NAMALWA (cell line): ENCODE results near the gene TIFAB.

Experiments used
- DNase-seq: peaks from one replicate; pipeline ENCODE4 v3.0.0-alpha.2; 2015; ENCODE audit warnings: low spot score

The TIFAB gene

GRCh38 chr5:135481909-135482311 lies 29.8 kb upstream of the TIFAB start:
- no peak for DNase-seq

GRCh38 chr5:135481387-135481786 lies 29.2 kb upstream of the TIFAB start:
- DNase-seq, result no peak

- DNase-seq, result no peak
Observed at GRCh38 chr5:135480511-135480910, 28.4 kb upstream of the TIFAB start.

- DNase-seq, result no peak
Observed at GRCh38 chr5:135478938-135479337, 26.8 kb upstream of the TIFAB start.

GRCh38 chr5:135477613-135478066 lies 25.5 kb upstream of the TIFAB start:
- DNase-seq, result no peak

GRCh38 chr5:135476615-135477581 lies 24.7 kb upstream of the TIFAB start:
- DNase-seq, result no peak

- DNase-seq, result no peak
Observed at GRCh38 chr5:135473956-135474670, 22.0 kb upstream of the TIFAB start.

- no peak for DNase-seq
Observed at GRCh38 chr5:135472141-135472540, 20.0 kb upstream of the TIFAB start.

GRCh38 chr5:135471726-135472125 lies 19.6 kb upstream of the TIFAB start:
- DNase-seq, result no peak

GRCh38 chr5:135469911-135470310 lies 17.8 kb upstream of the TIFAB start:
- no peak for DNase-seq

GRCh38 chr5:135468541-135468940 lies 16.4 kb upstream of the TIFAB start:
- DNase-seq, result no peak

GRCh38 chr5:135467871-135468485 lies 15.8 kb upstream of the TIFAB start:
- DNase-seq, result no peak

GRCh38 chr5:135467051-135467625 lies 15.0 kb upstream of the TIFAB start:
- no peak for DNase-seq

GRCh38 chr5:135466178-135467050 lies 14.3 kb upstream of the TIFAB start:
- DNase-seq, result peak; percentile 65

- no peak for DNase-seq
Observed at GRCh38 chr5:135465391-135466122, 13.4 kb upstream of the TIFAB start.

GRCh38 chr5:135462304-135462703 lies 10.2 kb upstream of the TIFAB start:
- DNase-seq, result peak; percentile 97

GRCh38 chr5:135461481-135462151 lies 9.5 kb upstream of the TIFAB start:
- no peak for DNase-seq

GRCh38 chr5:135460246-135461033 lies 8.3 kb upstream of the TIFAB start:
- no peak for DNase-seq

- no peak for DNase-seq
Observed at GRCh38 chr5:135458921-135459331, 6.8 kb upstream of the TIFAB start.
